Measurements from ENCODE around the gene AUTS2.

AUTS2 gene

GRCh38 chr7:70113536-70113935, 515.3 kb downstream of the AUTS2 start:
- no peak overlapping the region for H3K4me3 ChIP-seq (replicated peaks; ENCODE audit: low read depth, low read length)
- no peak for TF ChIP-seq CTCF (IDR thresholded peaks at IDR 0.05; ENCODE audit: low read depth, low read length, missing control alignments)
- no peak for DNase-seq (ENCODE audit: extremely low read depth, low read depth)

- no peak for DNase-seq (ENCODE audit: extremely low read depth, low read depth)
- TF ChIP-seq CTCF (IDR thresholded peaks at IDR 0.05; ENCODE audit: low read depth, low read length, missing control alignments): no peak
- no peak overlapping the region for H3K4me3 ChIP-seq (replicated peaks; ENCODE audit: low read depth, low read length)
Measured at GRCh38 chr7:70114806-70115205, 516.5 kb downstream of the AUTS2 start.

- no peak overlapping the region for H3K4me3 ChIP-seq (replicated peaks; ENCODE audit: low read depth, low read length)
- no peak for DNase-seq (ENCODE audit: extremely low read depth, low read depth)
- no peak for TF ChIP-seq CTCF (IDR thresholded peaks at IDR 0.05; ENCODE audit: low read depth, low read length, missing control alignments)
Measured at GRCh38 chr7:70116244-70116643, 518.0 kb downstream of the AUTS2 start.

- H3K4me3 ChIP-seq (replicated peaks; ENCODE audit: low read depth, low read length): no peak overlapping the region
- DNase-seq (ENCODE audit: extremely low read depth, low read depth): no peak
- no peak for TF ChIP-seq CTCF (IDR thresholded peaks at IDR 0.05; ENCODE audit: low read depth, low read length, missing control alignments)
Measured at GRCh38 chr7:70116867-70117266, 518.6 kb downstream of the AUTS2 start.

DNA sequence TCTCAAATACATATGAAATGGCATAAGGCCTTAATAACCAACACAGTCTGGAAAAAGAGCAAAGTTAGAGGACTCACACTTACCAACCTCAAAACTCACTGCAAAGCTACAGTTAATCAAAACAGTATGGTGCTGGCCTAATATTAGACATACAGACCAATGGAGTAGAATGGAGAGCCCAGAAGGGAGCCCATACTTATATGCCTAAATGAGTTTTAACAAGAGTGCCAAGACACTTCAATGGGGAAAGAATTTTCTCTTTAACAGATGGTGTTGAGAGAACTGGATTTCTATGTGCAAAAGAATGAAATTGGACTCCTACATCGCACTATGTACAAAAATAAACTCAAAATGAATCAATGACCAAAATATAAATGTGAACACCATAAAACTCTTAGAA, 522.6 kb downstream of the AUTS2 start:
- TF ChIP-seq CTCF (IDR thresholded peaks at IDR 0.05; ENCODE audit: low read depth, low read length, missing control alignments): no peak

DNA sequence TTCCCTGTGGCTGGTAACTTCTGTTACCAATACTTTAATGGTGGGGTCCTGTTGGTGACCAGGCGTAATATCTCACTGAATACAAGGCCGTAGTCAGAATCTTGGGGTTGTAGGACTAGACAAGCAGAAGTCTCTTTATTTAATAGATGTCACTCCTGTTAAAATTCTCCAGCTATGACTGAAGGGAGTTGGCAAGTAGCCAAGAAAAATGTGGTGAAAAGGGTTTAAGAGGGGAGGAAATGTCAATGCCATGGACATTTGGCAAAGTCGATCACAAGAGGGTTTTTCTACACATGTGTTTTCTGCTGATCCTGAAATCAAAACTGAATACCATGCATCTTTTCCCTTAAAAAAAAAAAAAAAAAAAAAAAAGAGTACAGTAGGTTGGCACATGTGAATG, 533.5 kb downstream of the AUTS2 start:
- H3K4me3 ChIP-seq (replicated peaks; ENCODE audit: low read depth, low read length): no peak overlapping the region
- no peak for TF ChIP-seq CTCF (IDR thresholded peaks at IDR 0.05; ENCODE audit: low read depth, low read length, missing control alignments)
- no peak for DNase-seq (ENCODE audit: extremely low read depth, low read depth)

More for the DNA sequence above, 522.6 kb downstream of the AUTS2 start:
- no peak for DNase-seq (ENCODE audit: extremely low read depth, low read depth)
- H3K4me3 ChIP-seq (replicated peaks; ENCODE audit: low read depth, low read length): no peak overlapping the region

GRCh38 chr7:70132226-70132851, 534.1 kb downstream of the AUTS2 start:
- no peak for DNase-seq (ENCODE audit: extremely low read depth, low read depth)
- TF ChIP-seq CTCF (IDR thresholded peaks at IDR 0.05; ENCODE audit: low read depth, low read length, missing control alignments): no peak
- H3K4me3 ChIP-seq (replicated peaks; ENCODE audit: low read depth, low read length): no peak overlapping the region

Measured in HFF-Myc (cell line).